A549 (cell line): ENCODE measurements around the gene KNDC1. TPM values are rescaled to one million over a fixed set of nuclear protein-coding genes. Genes with fewer than 3 reads are reported as not detected.

Source experiments
- BHLHE40 ChIP-seq: IDR thresholded peaks from 2 replicates; pipeline ENCODE4 v1.6.1; 2012; ENCODE audit warnings: low read depth, low read length, inconsistent platforms
- CBX8 ChIP-seq: fragments of 200-600 bp; sonication (generic); IDR thresholded peaks from 2 replicates; pipeline ENCODE4 v1.6.1; 2016
- CEBPB ChIP-seq, 2 experiments: fragments of >200 bp in 1 of 2; sonication (Bioruptor Twin) in 1 of 2; formaldehyde crosslinking in 1 of 2; IDR thresholded peaks; 2 replicates each; pipeline ENCODE4 v1.6.1; 2012 to 2016
- CHD2 ChIP-seq: fragments of 150-350 bp; IDR thresholded peaks from 2 replicates; pipeline ENCODE4 v1.6.1; 2014; ENCODE audit warnings: low read length; ENCODE audit not compliant: partially characterized antibody
- EHF ChIP-seq: fragments of 250-450 bp; sonication (Bioruptor Pico); IDR thresholded peaks from 2 replicates; pipeline ENCODE4 v1.5.0; 2020; ENCODE audit warnings: mild to moderate bottlenecking
- EP300 ChIP-seq, 2 experiments: fragments of >200 bp; sonication (Bioruptor Twin); formaldehyde crosslinking; IDR thresholded peaks; 2 replicates in 1 of 2; 3 replicates in 1 of 2; pipeline ENCODE4 v1.6.1; 2016 to 2017
- ESRRA ChIP-seq: fragments of 150-350 bp; IDR thresholded peaks from 2 replicates; pipeline ENCODE4 v1.6.1; 2014; ENCODE audit warnings: mild to moderate bottlenecking, low read length, borderline replicate concordance
- FOSL2 ChIP-seq, 2 experiments: fragments of 450-650 bp in 1 of 2; fragments of >200 bp in 1 of 2; sonication (Bioruptor Twin) in 1 of 2; formaldehyde crosslinking; IDR thresholded peaks; 2 replicates each; pipeline versions ENCODE4 v1.5.0 to v1.6.1; 2016 to 2020; ENCODE audit warnings: mild to moderate bottlenecking in 1 of 2, moderate library complexity in 1 of 2
- FOXS1 ChIP-seq: fragments of 250-450 bp; sonication (Bioruptor Pico); IDR thresholded peaks from 2 replicates; pipeline ENCODE4 v1.5.0; 2020; ENCODE audit warnings: mild to moderate bottlenecking, moderate library complexity
- HDAC2 ChIP-seq: fragments of 200-600 bp; sonication (generic); IDR thresholded peaks from 2 replicates; pipeline ENCODE4 v1.6.1; 2016
- HOXB13 ChIP-seq: fragments of 250-450 bp; sonication (Bioruptor Pico); IDR thresholded peaks from 2 replicates; pipeline ENCODE4 v1.5.0; 2020; ENCODE audit warnings: low read depth, mild to moderate bottlenecking, moderate library complexity
- HOXB5 ChIP-seq: fragments of 250-450 bp; sonication (Bioruptor Pico); IDR thresholded peaks from 2 replicates; pipeline ENCODE4 v1.5.0; 2020; ENCODE audit warnings: mild to moderate bottlenecking, moderate library complexity
- JUNB ChIP-seq: fragments of >200 bp; sonication (Bioruptor Twin); formaldehyde crosslinking; IDR thresholded peaks from 2 replicates; pipeline ENCODE4 v1.6.1; 2016
- KDM5A ChIP-seq: fragments of 200-600 bp; sonication (generic); IDR thresholded peaks from 2 replicates; pipeline ENCODE4 v1.6.1; 2016; ENCODE audit warnings: antibody characterized with exemption, mild to moderate bottlenecking
- MAFK ChIP-seq: fragments of 450-650 bp; IDR thresholded peaks from 2 replicates; pipeline ENCODE4 v1.6.1; 2014; ENCODE audit not compliant: partially characterized antibody
- MAZ ChIP-seq: fragments of 150-350 bp; IDR thresholded peaks from 2 replicates; pipeline ENCODE4 v1.6.1; 2014; ENCODE audit warnings: antibody characterized with exemption, low read depth, low read length, borderline replicate concordance
- NFE2L2 ChIP-seq: fragments of 150-350 bp; conservative IDR thresholded peaks from 2 replicates; pipeline ENCODE4 v1.6.1; 2014; ENCODE audit warnings: low read length
- POLR2A ChIP-seq: IDR thresholded peaks from 2 replicates; pipeline ENCODE4 v1.6.1; 2012; ENCODE audit warnings: mild to moderate bottlenecking, low read length
- POLR2AphosphoS2 ChIP-seq: conservative IDR thresholded peaks from 2 replicates; pipeline ENCODE4 v1.6.1; 2012; ENCODE audit warnings: low read length, improper control_type of control experiment, inconsistent platforms
- RAD21 ChIP-seq, 2 experiments: fragments of >200 bp in 1 of 2; sonication (Bioruptor Twin) in 1 of 2; formaldehyde crosslinking in 1 of 2; IDR thresholded peaks in 1 of 2; conservative IDR thresholded peaks in 1 of 2; 2 replicates in 1 of 2; 3 replicates in 1 of 2; pipeline ENCODE4 v1.6.1; 2012 to 2018; ENCODE audit warnings: inconsistent platforms in 1 of 2
- RARB ChIP-seq: fragments of 250-450 bp; sonication (Bioruptor Pico); IDR thresholded peaks from 2 replicates; pipeline ENCODE4 v1.8.0; 2021; ENCODE audit warnings: mild to moderate bottlenecking, moderate library complexity
- RCOR1 ChIP-seq: fragments of 150-350 bp; IDR thresholded peaks from 2 replicates; pipeline ENCODE4 v1.6.1; 2014; ENCODE audit warnings: antibody characterized with exemption, low read length, low read depth
- RNF2 ChIP-seq: fragments of 200-600 bp; sonication (generic); IDR thresholded peaks from 2 replicates; pipeline ENCODE4 v1.6.1; 2016; ENCODE audit warnings: low read depth, mild to moderate bottlenecking, antibody characterized with exemption, moderate library complexity, borderline replicate concordance
- SMC3 ChIP-seq: fragments of >200 bp; sonication (Bioruptor Twin); formaldehyde crosslinking; IDR thresholded peaks from 3 replicates; pipeline ENCODE4 v1.6.1; 2018; ENCODE audit warnings: inconsistent platforms
- TFCP2L1 ChIP-seq: fragments of 250-450 bp; sonication (Bioruptor Pico); IDR thresholded peaks from 2 replicates; pipeline ENCODE4 v1.5.0; 2021; ENCODE audit warnings: mild to moderate bottlenecking
- ZC3H11A ChIP-seq: fragments of 450-650 bp; IDR thresholded peaks from 2 replicates; pipeline ENCODE4 v1.6.1; 2014; ENCODE audit warnings: antibody characterized with exemption, mild to moderate bottlenecking
- ZSCAN20 ChIP-seq: fragments of 250-450 bp; sonication (Bioruptor Pico); IDR thresholded peaks from 2 replicates; pipeline ENCODE4 v1.8.0; 2022; ENCODE audit warnings: mild to moderate bottlenecking, moderate library complexity
- polyA plus RNA-seq, 4 experiments: library from polyadenylated mRNA; depleted of rRNA in 3 of 4; stranded (reverse); fragments of >200 nt; fragmentation: RNase III in 1 of 4; extraction: RNeasy Plus Mini Kit Qiagen cat#74134 plus additional on column Dnase treatment in 1 of 4; gene quantifications; 2 replicates in 3 of 4; 3 replicates in 1 of 4; pipeline ENCODE4 v1.2.3, GENCODE V29; 2011 to 2017
- TF ChIP-seq, protein P1 (sequence below): fragments of 200-600 bp; sonication (generic); IDR thresholded peaks from 2 replicates; pipeline ENCODE4 v1.6.1; 2016; ENCODE audit warnings: antibody characterized with exemption, mild to moderate bottlenecking, moderate library complexity
- TF ChIP-seq, protein P2 (sequence below): fragments of >200 bp; sonication (Bioruptor Twin); formaldehyde crosslinking; IDR thresholded peaks from 3 replicates; pipeline ENCODE4 v1.6.1; 2016
- TF ChIP-seq, protein P3 (sequence below): IDR thresholded peaks from 2 replicates; pipeline ENCODE4 v1.6.1; 2012
- TF ChIP-seq, protein P4 (sequence below): fragments of 250-450 bp; sonication (Bioruptor Pico); IDR thresholded peaks from 2 replicates; pipeline ENCODE4 v1.5.0; 2020; ENCODE audit warnings: low read depth, mild to moderate bottlenecking, moderate library complexity
- TF ChIP-seq, protein P5 (sequence below): fragments of >200 bp; sonication (Bioruptor Twin); formaldehyde crosslinking; IDR thresholded peaks from 3 replicates; pipeline ENCODE4 v1.5.1; 2016
- TF ChIP-seq, protein P6 (sequence below): IDR thresholded peaks from 2 replicates; pipeline ENCODE4 v1.6.1; 2012
- TF ChIP-seq, protein P7 (sequence below): fragments of 250-450 bp; sonication (Bioruptor Pico); IDR thresholded peaks from 2 replicates; pipeline ENCODE4 v1.5.0; 2021; ENCODE audit warnings: mild to moderate bottlenecking, moderate library complexity, borderline replicate concordance

The KNDC1 gene
- polyA plus RNA-seq, 2 of the 4 experiments (the other 2 are of a cell fraction): 0.56 to 0.63 TPM

DNA sequence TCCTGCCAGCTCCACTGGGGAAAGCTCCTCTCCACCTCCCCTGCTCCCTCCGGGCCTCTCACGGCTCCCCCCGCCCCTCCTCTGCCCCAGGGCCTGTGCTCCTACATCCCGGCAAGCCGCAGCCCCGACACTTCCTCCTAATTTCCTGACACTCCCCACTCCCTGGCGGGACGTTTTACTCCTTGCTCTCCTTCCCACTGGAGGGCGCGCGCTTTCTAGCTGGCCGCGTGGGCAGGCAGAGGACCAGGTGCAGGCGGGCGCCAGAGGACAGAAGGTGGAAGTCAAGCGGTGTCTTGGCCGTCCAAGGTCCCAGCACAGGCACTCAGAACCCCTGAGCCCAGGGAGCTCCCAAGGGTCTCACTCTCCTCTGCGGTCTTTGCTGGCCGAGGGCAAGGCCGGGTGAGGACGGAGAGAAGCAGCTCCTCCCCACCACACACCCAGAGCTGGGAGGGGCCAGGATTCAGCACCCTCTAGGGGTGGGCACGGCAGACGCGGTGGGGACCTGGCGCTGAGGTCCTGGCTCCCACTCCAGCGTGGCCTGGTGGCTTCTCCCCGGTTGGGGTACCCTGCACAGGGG, 97.6 kb downstream of the KNDC1 start (continued):
- TF ChIP-seq, protein P1, sequence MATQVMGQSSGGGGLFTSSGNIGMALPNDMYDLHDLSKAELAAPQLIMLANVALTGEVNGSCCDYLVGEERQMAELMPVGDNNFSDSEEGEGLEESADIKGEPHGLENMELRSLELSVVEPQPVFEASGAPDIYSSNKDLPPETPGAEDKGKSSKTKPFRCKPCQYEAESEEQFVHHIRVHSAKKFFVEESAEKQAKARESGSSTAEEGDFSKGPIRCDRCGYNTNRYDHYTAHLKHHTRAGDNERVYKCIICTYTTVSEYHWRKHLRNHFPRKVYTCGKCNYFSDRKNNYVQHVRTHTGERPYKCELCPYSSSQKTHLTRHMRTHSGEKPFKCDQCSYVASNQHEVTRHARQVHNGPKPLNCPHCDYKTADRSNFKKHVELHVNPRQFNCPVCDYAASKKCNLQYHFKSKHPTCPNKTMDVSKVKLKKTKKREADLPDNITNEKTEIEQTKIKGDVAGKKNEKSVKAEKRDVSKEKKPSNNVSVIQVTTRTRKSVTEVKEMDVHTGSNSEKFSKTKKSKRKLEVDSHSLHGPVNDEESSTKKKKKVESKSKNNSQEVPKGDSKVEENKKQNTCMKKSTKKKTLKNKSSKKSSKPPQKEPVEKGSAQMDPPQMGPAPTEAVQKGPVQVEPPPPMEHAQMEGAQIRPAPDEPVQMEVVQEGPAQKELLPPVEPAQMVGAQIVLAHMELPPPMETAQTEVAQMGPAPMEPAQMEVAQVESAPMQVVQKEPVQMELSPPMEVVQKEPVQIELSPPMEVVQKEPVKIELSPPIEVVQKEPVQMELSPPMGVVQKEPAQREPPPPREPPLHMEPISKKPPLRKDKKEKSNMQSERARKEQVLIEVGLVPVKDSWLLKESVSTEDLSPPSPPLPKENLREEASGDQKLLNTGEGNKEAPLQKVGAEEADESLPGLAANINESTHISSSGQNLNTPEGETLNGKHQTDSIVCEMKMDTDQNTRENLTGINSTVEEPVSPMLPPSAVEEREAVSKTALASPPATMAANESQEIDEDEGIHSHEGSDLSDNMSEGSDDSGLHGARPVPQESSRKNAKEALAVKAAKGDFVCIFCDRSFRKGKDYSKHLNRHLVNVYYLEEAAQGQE: no peak
- TF ChIP-seq CBX8 (no peak), HOXB5 (no peak), KDM5A (no peak), EP300 (IDR thresholded peaks at IDR 0.05) (no peak), NFE2L2 (no peak), RNF2 (no peak), POLR2AphosphoS2 (no peak), RCOR1 (no peak), RAD21 (conservative IDR thresholded peaks at IDR 0.05 in 1 of 2, IDR thresholded peaks at IDR 0.05 in 1 of 2) (peak; percentile 54 to 55), ESRRA (no peak), MAZ (no peak), FOXS1 (no peak), ZSCAN20 (no peak), HDAC2 (0 out of 2 replicates have a peak, but pooled peaks have one; percentile 25), JUNB (no peak), EHF (no peak), FOSL2 (IDR thresholded peaks at IDR 0.05) (no peak), FOSL2 (CRISPR knock-in tag; IDR thresholded peaks at IDR 0.05) (no peak), CHD2 (no peak), ZC3H11A (no peak), SMC3 (peak; percentile 63), HOXB13 (CRISPR knock-in tag) (peak; percentile 65; the same call in 1 of the 2 replicates), TFCP2L1 (no peak), CEBPB (IDR thresholded peaks at IDR 0.05) (no peak), MAFK (no peak), RARB (CRISPR knock-in tag) (no peak), POLR2A (peak; percentile 46), BHLHE40 (no peak)
- TF ChIP-seq, protein P2, sequence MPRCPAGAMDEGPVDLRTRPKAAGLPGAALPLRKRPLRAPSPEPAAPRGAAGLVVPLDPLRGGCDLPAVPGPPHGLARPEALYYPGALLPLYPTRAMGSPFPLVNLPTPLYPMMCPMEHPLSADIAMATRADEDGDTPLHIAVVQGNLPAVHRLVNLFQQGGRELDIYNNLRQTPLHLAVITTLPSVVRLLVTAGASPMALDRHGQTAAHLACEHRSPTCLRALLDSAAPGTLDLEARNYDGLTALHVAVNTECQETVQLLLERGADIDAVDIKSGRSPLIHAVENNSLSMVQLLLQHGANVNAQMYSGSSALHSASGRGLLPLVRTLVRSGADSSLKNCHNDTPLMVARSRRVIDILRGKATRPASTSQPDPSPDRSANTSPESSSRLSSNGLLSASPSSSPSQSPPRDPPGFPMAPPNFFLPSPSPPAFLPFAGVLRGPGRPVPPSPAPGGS: no peak
- TF ChIP-seq, protein P3, sequence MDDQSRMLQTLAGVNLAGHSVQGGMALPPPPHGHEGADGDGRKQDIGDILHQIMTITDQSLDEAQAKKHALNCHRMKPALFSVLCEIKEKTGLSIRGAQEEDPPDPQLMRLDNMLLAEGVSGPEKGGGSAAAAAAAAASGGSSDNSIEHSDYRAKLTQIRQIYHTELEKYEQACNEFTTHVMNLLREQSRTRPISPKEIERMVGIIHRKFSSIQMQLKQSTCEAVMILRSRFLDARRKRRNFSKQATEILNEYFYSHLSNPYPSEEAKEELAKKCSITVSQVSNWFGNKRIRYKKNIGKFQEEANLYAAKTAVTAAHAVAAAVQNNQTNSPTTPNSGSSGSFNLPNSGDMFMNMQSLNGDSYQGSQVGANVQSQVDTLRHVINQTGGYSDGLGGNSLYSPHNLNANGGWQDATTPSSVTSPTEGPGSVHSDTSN: no peak
- TF ChIP-seq, protein P4, sequence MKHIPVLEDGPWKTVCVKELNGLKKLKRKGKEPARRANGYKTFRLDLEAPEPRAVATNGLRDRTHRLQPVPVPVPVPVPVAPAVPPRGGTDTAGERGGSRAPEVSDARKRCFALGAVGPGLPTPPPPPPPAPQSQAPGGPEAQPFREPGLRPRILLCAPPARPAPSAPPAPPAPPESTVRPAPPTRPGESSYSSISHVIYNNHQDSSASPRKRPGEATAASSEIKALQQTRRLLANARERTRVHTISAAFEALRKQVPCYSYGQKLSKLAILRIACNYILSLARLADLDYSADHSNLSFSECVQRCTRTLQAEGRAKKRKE: 0 out of 2 replicates have a peak, but pooled peaks have one; percentile 11
- TF ChIP-seq, protein P5, sequence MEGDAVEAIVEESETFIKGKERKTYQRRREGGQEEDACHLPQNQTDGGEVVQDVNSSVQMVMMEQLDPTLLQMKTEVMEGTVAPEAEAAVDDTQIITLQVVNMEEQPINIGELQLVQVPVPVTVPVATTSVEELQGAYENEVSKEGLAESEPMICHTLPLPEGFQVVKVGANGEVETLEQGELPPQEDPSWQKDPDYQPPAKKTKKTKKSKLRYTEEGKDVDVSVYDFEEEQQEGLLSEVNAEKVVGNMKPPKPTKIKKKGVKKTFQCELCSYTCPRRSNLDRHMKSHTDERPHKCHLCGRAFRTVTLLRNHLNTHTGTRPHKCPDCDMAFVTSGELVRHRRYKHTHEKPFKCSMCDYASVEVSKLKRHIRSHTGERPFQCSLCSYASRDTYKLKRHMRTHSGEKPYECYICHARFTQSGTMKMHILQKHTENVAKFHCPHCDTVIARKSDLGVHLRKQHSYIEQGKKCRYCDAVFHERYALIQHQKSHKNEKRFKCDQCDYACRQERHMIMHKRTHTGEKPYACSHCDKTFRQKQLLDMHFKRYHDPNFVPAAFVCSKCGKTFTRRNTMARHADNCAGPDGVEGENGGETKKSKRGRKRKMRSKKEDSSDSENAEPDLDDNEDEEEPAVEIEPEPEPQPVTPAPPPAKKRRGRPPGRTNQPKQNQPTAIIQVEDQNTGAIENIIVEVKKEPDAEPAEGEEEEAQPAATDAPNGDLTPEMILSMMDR: peak; percentile 66
- TF ChIP-seq, protein P6, sequence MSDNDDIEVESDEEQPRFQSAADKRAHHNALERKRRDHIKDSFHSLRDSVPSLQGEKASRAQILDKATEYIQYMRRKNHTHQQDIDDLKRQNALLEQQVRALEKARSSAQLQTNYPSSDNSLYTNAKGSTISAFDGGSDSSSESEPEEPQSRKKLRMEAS: peak; percentile 93
- TF ChIP-seq, protein P7, sequence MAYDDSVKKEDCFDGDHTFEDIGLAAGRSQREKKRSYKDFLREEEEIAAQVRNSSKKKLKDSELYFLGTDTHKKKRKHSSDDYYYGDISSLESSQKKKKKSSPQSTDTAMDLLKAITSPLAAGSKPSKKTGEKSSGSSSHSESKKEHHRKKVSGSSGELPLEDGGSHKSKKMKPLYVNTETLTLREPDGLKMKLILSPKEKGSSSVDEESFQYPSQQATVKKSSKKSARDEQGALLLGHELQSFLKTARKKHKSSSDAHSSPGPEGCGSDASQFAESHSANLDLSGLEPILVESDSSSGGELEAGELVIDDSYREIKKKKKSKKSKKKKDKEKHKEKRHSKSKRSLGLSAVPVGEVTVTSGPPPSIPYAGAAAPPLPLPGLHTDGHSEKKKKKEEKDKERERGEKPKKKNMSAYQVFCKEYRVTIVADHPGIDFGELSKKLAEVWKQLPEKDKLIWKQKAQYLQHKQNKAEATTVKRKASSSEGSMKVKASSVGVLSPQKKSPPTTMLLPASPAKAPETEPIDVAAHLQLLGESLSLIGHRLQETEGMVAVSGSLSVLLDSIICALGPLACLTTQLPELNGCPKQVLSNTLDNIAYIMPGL (CRISPR knock-in tag): no peak
